Hair follicular keratinocyte (primary cell): Measurements from ENCODE around the gene PRSS36. TPM values are rescaled to one million over a fixed set of nuclear protein-coding genes. Genes with fewer than 3 reads are reported as not detected.

Source experiments
- total RNA-seq: library from RNA; depleted of rRNA; stranded (reverse); fragments of >200 nt; gene quantifications from 2 replicates; pipeline ENCODE4 v1.2.3, GENCODE V29; 2015

The PRSS36 gene
- total RNA-seq = 0.16 and 0.19 TPM in 2 replicates

GRCh38 chr16:31149894-31150890 lies at the start of gene PRSS36:
TSS of gene PRSS36 (minus strand) at chr16:31150066. CDS start at chr16:31150035, 31 bp downstream.

GRCh38 chr16:31179747-31180459 lies 30.0 kb upstream of the PRSS36 start, which contains the start of gene FUS:
TSS of gene FUS (plus strand) at chr16:31180139. CDS start at chr16:31180215, 76 bp downstream.

GRCh38 chr16:31135535-31136286 lies 14.2 kb downstream of the PRSS36 start, which contains the start of gene PRSS8:
TSS of gene PRSS8 (minus strand) at chr16:31135727. CDS start at chr16:31135498, 229 bp downstream.

GRCh38 chr16:31117384-31118222 lies 32.3 kb downstream of the PRSS36 start, which contains the start of gene KAT8:
TSS of gene KAT8 (plus strand) at chr16:31117664. CDS start at chr16:31117682, 18 bp downstream.

GRCh38 chr16:31108035-31108793 lies 41.7 kb downstream of the PRSS36 start, which contains the start of gene BCKDK:
TSS of gene BCKDK (plus strand) at chr16:31108386. CDS start at chr16:31109224, 838 bp downstream.

GRCh38 chr16:31094424-31095120 lies 55.3 kb downstream of the PRSS36 start, which contains the start of gene VKORC1:
TSS of gene VKORC1 (minus strand) at chr16:31094797. CDS start at chr16:31094729, 68 bp downstream.

Other genes starting within 250 kb of the PRSS36 start
- gene FBXL19, start 226.5 kb downstream of the PRSS36 start, total RNA-seq = 29.6 and 33.9 TPM in 2 replicates
- gene ORAI3, start 201.0 kb downstream of the PRSS36 start, total RNA-seq = 13.6 and 34.4 TPM in 2 replicates
- 2.6 and 3.5 TPM in 2 replicates for gene SETD1A, start 192.3 kb downstream of the PRSS36 start, total RNA-seq
- gene HSD3B7, start 164.9 kb downstream of the PRSS36 start, total RNA-seq = 7.9 and 10.3 TPM in 2 replicates
- gene STX1B, start 139.4 kb downstream of the PRSS36 start, total RNA-seq = 0.08 and 0.34 TPM in 2 replicates
- gene STX4, start 116.5 kb downstream of the PRSS36 start, total RNA-seq = 23.5 and 24.9 TPM in 2 replicates
- 12.5 and 15.6 TPM in 2 replicates for gene ZNF668, start 75.8 kb downstream of the PRSS36 start, total RNA-seq
- 7.3 and 11.6 TPM in 2 replicates for gene ZNF646, start 75.6 kb downstream of the PRSS36 start, total RNA-seq
- 0.86 and 1.8 TPM in 2 replicates for gene PRSS53, start 61.1 kb downstream of the PRSS36 start, total RNA-seq
- gene VKORC1, start 55.3 kb downstream of the PRSS36 start, total RNA-seq = 99.6 and 107 TPM in 2 replicates
- gene BCKDK, start 41.7 kb downstream of the PRSS36 start, total RNA-seq = 58.3 and 75.5 TPM in 2 replicates
- gene KAT8, start 32.4 kb downstream of the PRSS36 start, total RNA-seq = 27.1 and 30.1 TPM in 2 replicates
- 59.2 and 120 TPM in 2 replicates for gene PRSS8, start 14.3 kb downstream of the PRSS36 start, total RNA-seq
- gene FUS, start 30.1 kb upstream of the PRSS36 start, total RNA-seq = 26.5 and 51.1 TPM in 2 replicates
- gene PYCARD, start 52.7 kb upstream of the PRSS36 start, total RNA-seq = 102 and 138 TPM in 2 replicates
- not detected in 2 replicates for gene TRIM72, start 64.1 kb upstream of the PRSS36 start, total RNA-seq
- not detected in 2 replicates for gene PYDC1, start 67.1 kb upstream of the PRSS36 start, total RNA-seq
- gene ITGAM, start 109.9 kb upstream of the PRSS36 start, total RNA-seq = not detected in 2 replicates
- gene ITGAX, start 205.1 kb upstream of the PRSS36 start, total RNA-seq = not detected in 2 replicates
- not detected in 2 replicates for gene ITGAD, start 243.3 kb upstream of the PRSS36 start, total RNA-seq